CD4-positive, CD25-positive, alpha-beta regulatory T cell (primary cell): ENCODE results near the gene NBAS. TPM values are rescaled to one million over a fixed set of nuclear protein-coding genes. Genes with fewer than 3 reads are reported as not detected.
A peak's percentile ranks its signal among the peaks of the same experiment; 100 is the strongest.

Experiments used
- ATAC-seq, 2 donors: fragments of 150-1000 bp; cut with Tn5 transposase; one replicate each; pipeline ENCODE4 v1.10.0; 2021; ENCODE audit warnings: low read depth in 2 of 2, moderate number of reproducible peaks in 2 of 2, moderate library complexity in 1 of 2
- DNase-seq, 3 donors: peaks; one replicate each; pipeline versions ENCODE4 v3.0.0 to v3.0.0-alpha.2; 2012 to 2022; ENCODE audit warnings: mixed read lengths in 1 of 3
- H3K27ac ChIP-seq: one replicate; pipeline ENCODE4 v1.7.0; 2013; ENCODE audit warnings: mild to moderate bottlenecking, low read length; ENCODE audit not compliant: insufficient read depth, poor library complexity, severe bottlenecking
- H3K27me3 ChIP-seq: one replicate; pipeline ENCODE4 v1.7.0; 2013; ENCODE audit warnings: low read length; ENCODE audit not compliant: control insufficient read depth, insufficient read depth
- H3K36me3 ChIP-seq: one replicate; pipeline ENCODE4 v1.7.0; 2013; ENCODE audit warnings: mild to moderate bottlenecking, low read length, moderate library complexity; ENCODE audit not compliant: control insufficient read depth, insufficient read depth
- H3K4me1 ChIP-seq: 2 replicates; pipeline ENCODE4 v1.7.0; 2013; ENCODE audit warnings: mild to moderate bottlenecking, low read length; ENCODE audit not compliant: insufficient read depth, control insufficient read depth, poor library complexity, severe bottlenecking
- H3K4me3 ChIP-seq: one replicate; pipeline ENCODE4 v1.7.0; 2013; ENCODE audit warnings: low read depth, mild to moderate bottlenecking, low read length, moderate library complexity
- H3K9me3 ChIP-seq, 2 experiments: 1 replicate in 1 of 2; 2 replicates in 1 of 2; pipeline ENCODE4 v1.7.0; 2013; ENCODE audit warnings: low read length in 2 of 2, mild to moderate bottlenecking in 1 of 2, moderate library complexity in 1 of 2; ENCODE audit not compliant: control insufficient read depth in 2 of 2
- H3K27ac Mint-ChIP-seq, 3 donors: one replicate each; pipeline ENCODE4 v1.8.0; 2020 to 2022; ENCODE audit warnings: mild to moderate bottlenecking in 3 of 3, mixed read lengths in 3 of 3, moderate library complexity in 2 of 3
- H3K27me3 Mint-ChIP-seq: one replicate; pipeline ENCODE4 v1.8.0; 2022; ENCODE audit warnings: mild to moderate bottlenecking, mixed read lengths
- H3K36me3 Mint-ChIP-seq: one replicate; pipeline ENCODE4 v1.8.0; 2020; ENCODE audit warnings: mixed read lengths
- H3K4me1 Mint-ChIP-seq, 4 donors: one replicate each; pipeline ENCODE4 v1.8.0; 2020 to 2022; ENCODE audit warnings: mixed read lengths in 4 of 4, mild to moderate bottlenecking in 1 of 4
- H3K4me3 Mint-ChIP-seq, 4 donors: one replicate each; pipeline ENCODE4 v1.8.0; 2020 to 2022; ENCODE audit warnings: mild to moderate bottlenecking in 4 of 4, mixed read lengths in 4 of 4, moderate library complexity in 3 of 4
- H3K9me3 Mint-ChIP-seq, 7 donors: one replicate each; pipeline ENCODE4 v1.8.0; 2020 to 2022; ENCODE audit warnings: mixed read lengths in 7 of 7, mild to moderate bottlenecking in 3 of 7, moderate library complexity in 2 of 7
- polyA plus RNA-seq, 4 donors: library from polyadenylated mRNA; unstranded; fragments of 300-500 nt; fragmentation: Illumina TruSeq; gene quantifications; one replicate each; pipeline ENCODE4 v1.2.3, GENCODE V29; 2021
- total RNA-seq: library from RNA; stranded (reverse); gene quantifications from one replicate; pipeline ENCODE4 v1.2.3, GENCODE V29; 2022

The NBAS gene
- total and polyA plus RNA-seq, 5 donors from 2014 or later = 18.5 to 31.9 (median 19.5) TPM

- Mint-ChIP-seq H3K4me1 (peaks cover 1 to 16% (median 8%) of the 10 kb centered on the region in 4 donors), H3K27me3 (no peaks in the 10 kb centered on the region), H3K9me3 (no peaks in the 10 kb centered on the region), H3K36me3 (peaks cover 60% of the 10 kb centered on the region), H3K27ac (no peak overlapping the region), H3K4me3 (no peak overlapping the region)
- no peak overlapping the region for H3K4me3 ChIP-seq
- H3K27me3 ChIP-seq = no peaks in the 10 kb centered on the region
- ATAC-seq (no peak), DNase-seq (no peak)
- H3K27ac ChIP-seq = no peak overlapping the region
- H3K9me3 ChIP-seq = no peaks in the 10 kb centered on the region
- H3K36me3 ChIP-seq = peaks cover 24% of the 10 kb centered on the region
- H3K4me1 ChIP-seq = no peaks in the 10 kb centered on the region
Measured at GRCh38 chr2:15363734-15364133, 197.4 kb downstream of the NBAS start.

GRCh38 chr2:15363142-15363541 lies 198.0 kb downstream of the NBAS start:
- H3K36me3 Mint-ChIP-seq = peaks cover 63% of the 10 kb centered on the region
- H3K27ac Mint-ChIP-seq = no peak overlapping the region

GRCh38 chr2:15359716-15360531 lies 201.2 kb downstream of the NBAS start:
- peaks cover 62% of the 10 kb centered on the region for H3K36me3 Mint-ChIP-seq
- no peak overlapping the region for H3K4me3 Mint-ChIP-seq
- peaks cover 0 to 16% (median 0%) of the 10 kb centered on the region in 4 donors for H3K4me1 Mint-ChIP-seq
- H3K4me1 ChIP-seq = no peaks in the 10 kb centered on the region
- no peaks in the 10 kb centered on the region for H3K9me3 Mint-ChIP-seq
- no peaks in the 10 kb centered on the region for H3K9me3 ChIP-seq
- no peaks in the 10 kb centered on the region for H3K27me3 ChIP-seq
- peaks cover 32% of the 10 kb centered on the region for H3K36me3 ChIP-seq
- no peaks in the 10 kb centered on the region for H3K27me3 Mint-ChIP-seq
- H3K27ac ChIP-seq = no peak overlapping the region
- no peak overlapping the region for H3K27ac Mint-ChIP-seq
- no peak overlapping the region for H3K4me3 ChIP-seq
- ATAC-seq (no peak), DNase-seq (no peak)

More at GRCh38 chr2:15363142-15363541, 198.0 kb downstream of the NBAS start:
- Mint-ChIP-seq H3K4me3 (no peak overlapping the region), H3K4me1 (peaks cover 0 to 16% (median 8%) of the 10 kb centered on the region in 4 donors), H3K9me3 (no peaks in the 10 kb centered on the region), H3K27me3 (no peaks in the 10 kb centered on the region)
- no peaks in the 10 kb centered on the region for H3K4me1 ChIP-seq
- no peak overlapping the region for H3K4me3 ChIP-seq
- no peaks in the 10 kb centered on the region for H3K9me3 ChIP-seq
- H3K27ac ChIP-seq = no peak overlapping the region
- DNase-seq (no peak), ATAC-seq (no peak)
- no peaks in the 10 kb centered on the region for H3K27me3 ChIP-seq
- peaks cover 26% of the 10 kb centered on the region for H3K36me3 ChIP-seq

GRCh38 chr2:15357922-15358321 lies 203.2 kb downstream of the NBAS start:
- DNase-seq (no peak), ATAC-seq (no peak)
- Histone ChIP-seq H3K4me1 (no peaks in the 10 kb centered on the region), H3K4me3 (no peak overlapping the region), H3K27me3 (no peaks in the 10 kb centered on the region), H3K36me3 (peaks cover 32% of the 10 kb centered on the region), H3K27ac (no peak overlapping the region), H3K9me3 (no peaks in the 10 kb centered on the region)
- Mint-ChIP-seq H3K36me3 (peaks cover 62% of the 10 kb centered on the region), H3K27ac (peak overlapping the region in 1 of 3 donors; percentile 46), H3K9me3 (no peaks in the 10 kb centered on the region), H3K4me3 (no peak overlapping the region), H3K4me1 (peaks cover 0 to 7% (median 0%) of the 10 kb centered on the region in 4 donors), H3K27me3 (no peaks in the 10 kb centered on the region)

- no peak overlapping the region for H3K4me3 ChIP-seq
- H3K27me3 Mint-ChIP-seq = no peaks in the 10 kb centered on the region
- H3K27ac Mint-ChIP-seq = no peak overlapping the region
- H3K27ac ChIP-seq = no peak overlapping the region
- H3K4me1 Mint-ChIP-seq = peaks cover 0 to 7% (median 0%) of the 10 kb centered on the region in 4 donors
- H3K9me3 ChIP-seq = no peaks in the 10 kb centered on the region
- no peaks in the 10 kb centered on the region for H3K27me3 ChIP-seq
- no peaks in the 10 kb centered on the region for H3K4me1 ChIP-seq
- peaks cover 36% of the 10 kb centered on the region for H3K36me3 ChIP-seq
- H3K9me3 Mint-ChIP-seq = no peaks in the 10 kb centered on the region
- no peak overlapping the region for H3K4me3 Mint-ChIP-seq
- no peak for ATAC-seq
- no peak for DNase-seq
- H3K36me3 Mint-ChIP-seq = peaks cover 63% of the 10 kb centered on the region
Measured at GRCh38 chr2:15357186-15357585, 203.9 kb downstream of the NBAS start.

GRCh38 chr2:15355386-15355785 lies 205.7 kb downstream of the NBAS start:
- DNase-seq (no peak), ATAC-seq (no peak)
- Mint-ChIP-seq H3K4me3 (no peak overlapping the region), H3K36me3 (peaks cover 69% of the 10 kb centered on the region), H3K27ac (no peak overlapping the region), H3K9me3 (no peaks in the 10 kb centered on the region), H3K27me3 (no peaks in the 10 kb centered on the region), H3K4me1 (no peaks in the 10 kb centered on the region)
- peaks cover 45% of the 10 kb centered on the region for H3K36me3 ChIP-seq
- H3K4me3 ChIP-seq = no peak overlapping the region
- H3K27ac ChIP-seq = no peak overlapping the region
- H3K9me3 ChIP-seq = no peaks in the 10 kb centered on the region
- no peaks in the 10 kb centered on the region for H3K4me1 ChIP-seq
- H3K27me3 ChIP-seq = no peaks in the 10 kb centered on the region

- Mint-ChIP-seq H3K27me3 (no peaks in the 10 kb centered on the region), H3K36me3 (peaks cover 69% of the 10 kb centered on the region), H3K4me1 (no peaks in the 10 kb centered on the region), H3K4me3 (no peak overlapping the region), H3K27ac (no peak overlapping the region), H3K9me3 (no peaks in the 10 kb centered on the region)
- peaks cover 49% of the 10 kb centered on the region for H3K36me3 ChIP-seq
- DNase-seq (no peak), ATAC-seq (no peak)
- H3K4me3 ChIP-seq = no peak overlapping the region
- no peaks in the 10 kb centered on the region for H3K4me1 ChIP-seq
- no peaks in the 10 kb centered on the region for H3K9me3 ChIP-seq
- H3K27ac ChIP-seq = no peak overlapping the region
- H3K27me3 ChIP-seq = no peaks in the 10 kb centered on the region
Measured at GRCh38 chr2:15354596-15355366, 206.4 kb downstream of the NBAS start.
